Caco-2 (cell line): ENCODE results near the gene TPH2. TPM values are rescaled to one million over a fixed set of nuclear protein-coding genes. Genes with fewer than 3 reads are reported as not detected.

Experiments used
- BruUV-seq: library from RNA; stranded (reverse); fragments of 400-500 nt; replicated peaks from 2 replicates; lab custom pipeline; 2021; lab: Mats Ljungman, UMichigan
- CTCF ChIA-PET: fragments of 300-600 bp; sonication (Branson Sonifier 250); formaldehyde crosslinking; loops from one replicate; lab custom pipeline; 2022; ENCODE audit warnings: antibody characterized with exemption; lab: Charles Lee
- POLR2A ChIA-PET: fragments of 300-600 bp; sonication (Branson Sonifier 250); formaldehyde crosslinking; loops from one replicate; lab custom pipeline; 2022; ENCODE audit warnings: antibody characterized with exemption; lab: Charles Lee
- DNase-seq, 2 experiments: peaks; one replicate each; pipeline versions ENCODE4 v3.0.0 to v3.0.0-alpha.2; 2020 to 2022
- H3K27me3 ChIP-seq: replicated peaks from 2 replicates; pipeline ENCODE4 v1.6.0; 2011; ENCODE audit warnings: low read length; ENCODE audit not compliant: control insufficient read depth, insufficient read depth
- H3K36me3 ChIP-seq: 2 replicates; pipeline ENCODE4 v1.5.1; 2011; ENCODE audit warnings: low read length; ENCODE audit not compliant: control insufficient read depth, insufficient read depth
- H3K4me1 ChIP-seq: fragments of 250-450 bp; sonication (Bioruptor Pico); 2 replicates; pipeline ENCODE4 v1.5.1; 2020; ENCODE audit warnings: mild to moderate bottlenecking
- H3K4me3 ChIP-seq: 2 replicates; pipeline ENCODE4 v1.5.1; 2011; ENCODE audit warnings: low read depth, mild to moderate bottlenecking, control low read depth, low read length
- H3K9me3 ChIP-seq: fragments of 250-450 bp; sonication (Bioruptor Pico); 2 replicates; pipeline ENCODE4 v1.5.1; 2020; ENCODE audit warnings: mild to moderate bottlenecking, moderate library complexity
- H3K27ac Mint-ChIP-seq: one replicate; pipeline ENCODE4 v1.8.0; 2022; ENCODE audit warnings: mixed read lengths; ENCODE audit not compliant: unreplicated experiment
- H3K27me3 Mint-ChIP-seq: one replicate; pipeline ENCODE4 v1.8.0; 2022; ENCODE audit warnings: mixed read lengths; ENCODE audit not compliant: insufficient read depth, unreplicated experiment
- H3K36me3 Mint-ChIP-seq: one replicate; pipeline ENCODE4 v1.8.0; 2022; ENCODE audit warnings: mild to moderate bottlenecking, mixed read lengths; ENCODE audit not compliant: insufficient read depth, unreplicated experiment
- H3K4me1 Mint-ChIP-seq: one replicate; pipeline ENCODE4 v1.8.0; 2022; ENCODE audit warnings: low read depth, mixed read lengths; ENCODE audit not compliant: unreplicated experiment
- H3K4me3 Mint-ChIP-seq: one replicate; pipeline ENCODE4 v1.8.0; 2022; ENCODE audit warnings: mild to moderate bottlenecking, moderate library complexity, mixed read lengths; ENCODE audit not compliant: unreplicated experiment
- H3K9me3 Mint-ChIP-seq: one replicate; pipeline ENCODE4 v1.8.0; 2022; ENCODE audit warnings: mixed read lengths; ENCODE audit not compliant: unreplicated experiment
- CTCF ChIP-seq, 2 experiments: fragments of 200-600 bp in 1 of 2; IDR thresholded peaks; 1 replicate in 1 of 2; 2 replicates in 1 of 2; pipeline versions ENCODE4 v1.5.1 to v1.8.0; 2011 to 2022; ENCODE audit warnings: antibody characterized with exemption in 1 of 2, control low read depth in 1 of 2, inconsistent platforms in 1 of 2, low read depth in 1 of 2, low read length in 1 of 2, mild to moderate bottlenecking in 1 of 2, moderate library complexity in 1 of 2; ENCODE audit not compliant: insufficient read depth in 1 of 2, severe bottlenecking in 1 of 2, unreplicated experiment in 1 of 2
- intact Hi-C: fragments of 100-400 bp; cut with micrococcal nuclease; formaldehyde crosslinking; loops from one replicate; pipeline ENCODE4 v1.10.0; 2022; ENCODE audit not compliant: unreplicated experiment
- total RNA-seq: library from RNA; stranded (reverse); gene quantifications from 2 replicates; pipeline ENCODE4 v1.2.3, GENCODE V29; 2022

The TPH2 gene
- total RNA-seq, 1 experiment from 2014 or later, result not detected

DNA sequence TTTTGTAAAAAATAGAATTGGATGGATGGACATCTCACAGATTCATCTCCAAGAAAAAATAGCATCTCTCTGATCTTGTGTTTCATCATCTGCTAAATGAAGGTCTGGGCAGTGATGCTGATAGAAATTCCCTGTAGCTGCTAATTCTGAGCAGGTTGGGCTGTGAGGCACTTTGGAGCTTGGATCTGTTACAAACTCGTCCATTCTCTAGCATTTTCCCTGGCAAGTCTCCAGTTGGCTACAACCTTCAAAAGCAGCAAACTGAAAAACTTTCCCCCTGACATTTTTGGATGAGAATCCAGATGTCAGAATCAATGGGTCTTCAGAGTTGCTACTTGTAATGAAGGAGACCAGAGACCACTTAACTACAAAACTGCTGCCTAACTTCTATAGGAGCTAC lies 72.7 kb downstream of the TPH2 start:
- H3K4me3 ChIP-seq, result no peak overlapping the region
- Mint-ChIP-seq H3K9me3 (no peaks in the 10 kb centered on the region), H3K4me3 (no peak overlapping the region), H3K27ac (no peak overlapping the region), H3K4me1 (no peaks in the 10 kb centered on the region), H3K36me3 (no peaks in the 10 kb centered on the region), H3K27me3 (peaks cover 4% of the 10 kb centered on the region)
- no peaks in the 10 kb centered on the region for H3K36me3 ChIP-seq
- POLR2A ChIA-PET, result no interaction called here
- intact Hi-C loops, result loop anchor here (10.0 kb wide), 1 partner anchor 123 kb away; no protein-coding TSS in a partner anchor
- H3K27me3 ChIP-seq, result no peaks in the 10 kb centered on the region
- TF ChIP-seq CTCF (IDR thresholded peaks at IDR 0.05; ENCODE audit: insufficient read depth in 1 of 2, low read depth in 1 of 2, low read length in 1 of 2, severe bottlenecking in 1 of 2, unreplicated experiment in 1 of 2), result no peak
- H3K4me1 ChIP-seq, result no peaks in the 10 kb centered on the region
- no peaks in the 10 kb centered on the region for H3K9me3 ChIP-seq
- no peak for DNase-seq
- BruUV-seq, result no TSS peak
- CTCF ChIA-PET, result no interaction called here

DNA sequence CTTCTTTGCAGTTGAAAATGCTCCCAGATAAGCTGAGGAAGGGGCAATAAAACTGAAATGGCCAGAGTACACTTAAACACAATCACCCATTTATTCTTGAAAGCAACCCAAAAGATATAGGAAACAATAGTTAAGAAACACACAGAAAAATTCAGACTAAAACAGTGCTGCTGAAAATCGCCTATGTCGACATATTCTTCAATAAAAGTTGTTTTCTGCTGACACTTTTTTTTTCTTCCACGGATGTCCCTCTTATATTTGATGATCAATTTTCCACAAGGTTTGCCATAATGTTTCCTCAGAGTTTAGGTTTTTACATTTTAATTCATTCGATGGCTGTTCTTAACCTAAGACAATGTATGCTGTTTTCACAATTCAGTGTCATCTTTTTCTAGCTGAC lies 74.2 kb downstream of the TPH2 start:
- Histone ChIP-seq H3K36me3 (no peaks in the 10 kb centered on the region), H3K4me3 (no peak overlapping the region), H3K4me1 (no peaks in the 10 kb centered on the region), H3K27me3 (no peaks in the 10 kb centered on the region), H3K9me3 (no peaks in the 10 kb centered on the region)
- BruUV-seq, result no TSS peak
- no peaks in the 10 kb centered on the region for H3K9me3 Mint-ChIP-seq
- H3K36me3 Mint-ChIP-seq, result no peaks in the 10 kb centered on the region
- DNase-seq, result no peak
- H3K27ac Mint-ChIP-seq, result no peak overlapping the region
- no peaks in the 10 kb centered on the region for H3K4me1 Mint-ChIP-seq
- peaks cover 3% of the 10 kb centered on the region for H3K27me3 Mint-ChIP-seq
- POLR2A ChIA-PET, result no interaction called here
- no peak for TF ChIP-seq CTCF (IDR thresholded peaks at IDR 0.05; ENCODE audit: insufficient read depth in 1 of 2, low read depth in 1 of 2, low read length in 1 of 2, severe bottlenecking in 1 of 2, unreplicated experiment in 1 of 2)
- intact Hi-C loops, result loop anchor here (10.0 kb wide), 1 partner anchor 122 kb away; no protein-coding TSS in a partner anchor
- no peak overlapping the region for H3K4me3 Mint-ChIP-seq
- CTCF ChIA-PET, result no interaction called here

- H3K9me3 Mint-ChIP-seq, result no peaks in the 10 kb centered on the region
- DNase-seq, result no peak
- H3K4me3 ChIP-seq, result no peak overlapping the region
- no peaks in the 10 kb centered on the region for H3K27me3 ChIP-seq
- ChIA-PET POLR2A (no interaction called here), CTCF (no interaction called here)
- H3K27me3 Mint-ChIP-seq, result peaks cover 6% of the 10 kb centered on the region
- no peak for TF ChIP-seq CTCF (IDR thresholded peaks at IDR 0.05; ENCODE audit: insufficient read depth in 1 of 2, low read depth in 1 of 2, low read length in 1 of 2, severe bottlenecking in 1 of 2, unreplicated experiment in 1 of 2)
- H3K9me3 ChIP-seq, result no peaks in the 10 kb centered on the region
- no TSS peak for BruUV-seq
- no peak overlapping the region for H3K4me3 Mint-ChIP-seq
- no peaks in the 10 kb centered on the region for H3K36me3 Mint-ChIP-seq
- intact Hi-C loops, result loop anchor here (2.0 to 10.0 kb wide), 4 partner anchors 37 to 331 kb away; no protein-coding TSS in a partner anchor
- no peaks in the 10 kb centered on the region for H3K4me1 Mint-ChIP-seq
- no peaks in the 10 kb centered on the region for H3K4me1 ChIP-seq
- H3K36me3 ChIP-seq, result no peaks in the 10 kb centered on the region
- no peak overlapping the region for H3K27ac Mint-ChIP-seq
These were observed 77.2 kb downstream of the TPH2 start for GRCh38 chr12:72015895-72016294.
